ENCODE results near the gene MIOX.
A peak's percentile ranks its signal among the peaks of the same experiment; 100 is the strongest.

Gene MIOX

GRCh38 chr22:50454556-50455075 is 32.0 kb upstream of the MIOX start:
- DNase-seq = no peak

- DNase-seq = no peak
Observed at GRCh38 chr22:50455201-50455600, 31.5 kb upstream of the MIOX start.

GRCh38 chr22:50456026-50456425 is 30.6 kb upstream of the MIOX start:
- DNase-seq = no peak

GRCh38 chr22:50456466-50457234 is 30.0 kb upstream of the MIOX start:
- no peak for DNase-seq

- no peak for DNase-seq
Observed at GRCh38 chr22:50459016-50459415, 27.6 kb upstream of the MIOX start.

- no peak for DNase-seq
Observed at GRCh38 chr22:50459496-50460140, 27.0 kb upstream of the MIOX start.

- no peak for DNase-seq
Observed at GRCh38 chr22:50460938-50461337, 25.7 kb upstream of the MIOX start.

- no peak for DNase-seq
Observed at GRCh38 chr22:50461536-50461935, 25.1 kb upstream of the MIOX start.

- no peak for DNase-seq
Observed at GRCh38 chr22:50461979-50462540, 24.6 kb upstream of the MIOX start.

GRCh38 chr22:50463188-50463900 is 23.3 kb upstream of the MIOX start:
- DNase-seq = no peak

- no peak for DNase-seq
Observed at GRCh38 chr22:50464451-50464850, 22.2 kb upstream of the MIOX start.

- no peak for DNase-seq
Observed at GRCh38 chr22:50465066-50465930, 21.4 kb upstream of the MIOX start.

GRCh38 chr22:50467341-50467740 is 19.3 kb upstream of the MIOX start:
- DNase-seq = no peak

- DNase-seq = no peak
Observed at GRCh38 chr22:50467773-50468440, 18.8 kb upstream of the MIOX start.

- no peak for DNase-seq
Observed at GRCh38 chr22:50468626-50469025, 18.0 kb upstream of the MIOX start.

GRCh38 chr22:50469377-50470305 is 17.0 kb upstream of the MIOX start:
- peak in 4 of 58 donors; percentile 12 to 32 (median 23) for DNase-seq

- DNase-seq = no peak
Observed at GRCh38 chr22:50470491-50470890, 16.2 kb upstream of the MIOX start.

- peak in 42 of 58 donors; percentile 17 to 79 (median 54) for DNase-seq
Observed at GRCh38 chr22:50471197-50471847, 15.3 kb upstream of the MIOX start.

Measured in anterior cingulate cortex (tissue), 58 donors.